ENCODE measurements around the gene CENATAC.
"Not testable (repeated sequence)": the region's sequence is repeated elsewhere in the genome, so short reads cannot be mapped to it uniquely, and the experiment has no call there.

CENATAC gene

DNA sequence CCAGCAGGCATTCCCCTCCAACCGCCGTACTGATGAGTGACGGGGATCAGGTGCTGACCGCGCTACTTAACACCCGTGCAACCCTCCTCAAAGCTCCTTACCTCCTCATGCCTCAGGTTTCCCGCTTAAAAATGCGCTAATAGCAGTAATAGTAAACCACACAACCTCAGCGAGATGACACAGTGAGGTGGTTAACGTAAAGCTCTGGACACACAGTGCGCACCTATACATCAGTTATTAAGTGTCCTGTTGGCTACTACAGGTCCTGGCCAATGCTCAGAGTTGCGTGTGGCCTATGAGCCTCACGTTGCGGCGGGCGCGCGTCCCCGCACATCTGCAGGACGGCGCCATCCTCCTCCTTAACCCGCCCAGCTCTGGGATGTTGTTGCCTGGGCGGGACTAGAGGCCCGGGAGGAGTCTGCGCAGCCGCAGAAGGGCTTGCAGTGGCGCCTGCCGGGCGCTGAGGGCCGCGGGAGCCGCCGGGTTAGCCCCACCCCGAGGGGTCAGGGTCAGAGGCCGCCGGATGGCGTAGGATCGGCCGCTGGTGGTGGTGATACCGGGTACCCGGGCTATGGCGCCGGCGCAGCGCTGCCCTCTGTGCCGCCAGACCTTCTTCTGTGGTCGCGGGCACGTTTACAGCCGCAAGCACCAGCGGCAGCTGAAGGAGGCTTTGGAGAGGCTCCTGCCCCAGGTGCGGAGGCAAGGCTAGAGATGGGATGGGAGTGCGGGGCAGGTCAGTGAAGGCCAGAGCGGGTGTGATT, at the start of gene CENATAC:
TSS of gene CENATAC (plus strand) at position 512 of the 761 bp plus-strand sequence. CDS start at position 572, 60 bp downstream.
- peak; percentile 97 for DNase-seq

DNA sequence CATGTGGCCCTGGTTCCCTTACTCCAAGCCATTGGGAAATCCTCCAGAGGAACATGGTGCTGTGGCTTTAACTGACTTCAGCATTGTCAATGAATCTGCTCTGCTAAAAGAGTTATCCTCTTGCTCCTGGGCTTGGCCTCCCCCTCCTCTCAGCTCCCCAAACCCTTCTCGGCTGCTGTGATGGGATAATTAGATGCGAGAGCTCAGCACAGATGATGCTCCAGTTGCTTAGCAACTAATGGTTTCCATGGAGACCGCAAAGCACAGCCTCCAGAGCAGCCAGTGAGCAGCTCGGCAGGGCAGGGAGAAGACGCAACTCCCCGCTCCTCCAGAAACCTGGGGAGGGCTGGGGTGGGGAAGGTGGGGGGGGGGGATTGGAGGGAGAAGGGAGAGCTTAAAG, 44.7 kb upstream of the CENATAC start:
- DNase-seq, result no peak

DNA sequence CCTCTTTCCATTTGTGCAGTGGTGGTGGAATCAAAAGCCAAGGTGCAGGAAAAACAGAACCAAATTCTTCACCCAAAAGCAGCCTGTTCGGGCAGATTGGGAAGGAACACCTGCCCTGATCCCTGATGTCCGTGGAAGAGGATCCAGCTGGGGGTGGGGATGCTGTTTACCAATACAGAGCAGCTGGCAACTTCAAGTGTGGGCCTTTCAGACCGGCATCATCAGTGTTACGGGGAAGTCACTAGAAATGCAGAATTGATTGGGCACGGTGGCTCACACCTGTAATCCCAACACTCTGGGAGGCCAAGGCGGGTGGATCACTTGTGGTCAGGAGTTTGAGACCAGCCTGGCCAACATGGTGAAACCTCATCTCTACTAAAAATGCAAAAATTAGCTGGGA, 44.0 kb upstream of the CENATAC start:
- DNase-seq, result not testable (repeated sequence)

GRCh38 chr11:118956094-118956846, 41.7 kb upstream of the CENATAC start, which contains the start of gene UPK2:
Gene UPK2, plus strand, starts transcription at chr11:118956298. Its CDS starts 53 bp downstream, at chr11:118956351.
- peak; percentile 86 for DNase-seq

- DNase-seq, result no peak
These were observed 41.0 kb upstream of the CENATAC start for GRCh38 chr11:118956847-118957469.

DNA sequence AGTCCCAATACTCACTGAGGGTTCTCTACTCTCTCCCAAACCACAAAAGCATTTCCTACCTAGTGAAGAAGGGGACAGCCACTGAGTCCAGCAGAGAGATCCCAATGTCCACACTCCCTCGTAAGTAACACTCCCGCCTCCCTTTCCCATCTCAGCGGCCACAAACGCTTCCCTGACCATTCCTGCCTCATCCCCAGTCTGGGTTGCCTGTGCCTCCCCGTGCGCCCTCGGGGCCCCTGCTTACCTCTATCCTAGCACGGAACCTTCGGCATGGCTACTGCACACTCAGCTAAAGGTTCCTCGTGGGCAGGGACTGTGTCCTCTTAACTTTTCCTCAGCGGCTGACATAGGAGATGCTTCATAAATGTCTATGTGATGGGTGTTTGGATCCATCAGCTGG, 40.4 kb upstream of the CENATAC start:
- DNase-seq, result no peak

GRCh38 chr11:118957968-118958367, 40.0 kb upstream of the CENATAC start:
- DNase-seq, result no peak

DNA sequence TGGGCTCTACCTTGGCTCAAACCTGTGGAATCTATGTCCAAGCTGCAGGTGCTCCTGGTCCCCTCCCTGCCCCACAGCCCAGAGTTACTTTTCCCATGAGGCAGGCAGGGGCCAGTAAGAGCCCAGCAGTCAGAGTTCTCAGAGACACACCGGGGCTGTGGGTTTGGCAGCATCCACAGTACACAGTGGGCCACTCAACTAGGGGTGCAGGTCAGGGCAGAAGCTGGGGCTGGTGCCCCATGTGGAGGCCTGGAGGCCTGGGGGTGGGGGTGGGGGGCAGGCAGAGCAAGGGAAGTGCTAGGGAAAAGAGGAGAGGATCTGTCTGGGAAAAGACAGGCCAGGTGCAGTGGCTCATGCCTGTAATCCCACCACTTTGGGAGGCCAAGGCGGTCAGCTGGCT, 39.4 kb upstream of the CENATAC start:
- DNase-seq, result no peak

DNA sequence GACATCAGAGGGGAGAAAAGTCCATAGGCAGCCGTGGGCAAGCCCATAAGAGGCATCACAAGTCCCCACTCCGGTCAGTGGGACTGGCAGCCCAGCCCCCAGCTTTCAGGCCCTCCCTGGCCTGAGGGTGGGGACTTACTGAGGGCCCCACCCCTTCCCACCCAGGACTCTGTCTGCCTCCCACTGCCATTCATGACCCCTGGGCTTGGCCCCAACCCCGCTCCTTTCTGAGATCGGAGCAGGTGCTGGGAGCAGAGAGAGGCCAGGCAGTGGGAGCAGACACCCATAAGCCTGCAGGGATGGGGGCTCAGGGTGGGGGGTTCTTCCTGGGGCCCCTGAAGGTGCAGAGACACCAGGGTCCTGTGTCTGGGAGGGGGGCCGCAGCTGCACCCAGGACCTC, 36.7 kb upstream of the CENATAC start:
- no peak for DNase-seq

DNA sequence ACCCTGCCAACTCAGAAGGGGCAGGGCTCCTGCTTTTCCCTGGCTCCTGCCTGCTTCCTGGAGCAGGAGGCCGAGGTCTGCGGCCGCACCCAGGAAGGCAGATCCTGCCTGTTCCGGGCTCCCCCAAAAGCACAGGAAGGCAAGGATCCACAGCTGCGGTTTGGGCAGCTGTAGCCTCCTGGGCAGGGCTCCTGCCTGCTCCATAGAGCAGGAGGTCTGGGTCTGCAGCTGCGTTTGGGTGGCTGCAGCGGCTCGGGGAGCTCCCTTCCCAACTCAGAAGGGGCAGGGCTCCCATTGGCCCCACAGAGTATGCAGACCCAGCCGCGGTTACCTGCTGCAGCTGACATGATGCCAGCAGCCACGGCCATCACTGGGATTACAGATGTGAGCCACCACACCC, 36.3 kb upstream of the CENATAC start:
- no peak for DNase-seq

DNA sequence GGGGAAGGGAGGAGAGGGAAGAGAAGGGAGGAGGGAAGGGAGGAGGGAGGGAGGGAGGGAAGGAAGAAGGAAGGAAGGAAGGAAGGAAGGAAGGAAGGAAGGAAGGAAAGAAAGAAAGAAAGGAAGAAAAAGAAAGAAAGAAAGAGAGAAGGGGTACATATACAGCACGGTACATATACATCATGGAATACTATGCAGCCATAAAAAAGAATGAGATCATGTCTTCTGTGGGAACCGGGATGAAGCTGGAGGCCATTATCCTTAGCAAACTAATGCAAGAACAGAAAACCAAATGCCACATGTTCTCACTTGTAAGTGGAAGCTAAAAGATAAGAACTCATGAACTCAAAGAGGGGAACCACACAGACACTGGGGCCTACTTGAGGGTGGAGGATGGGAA, 28.4 kb upstream of the CENATAC start:
- DNase-seq, result not testable (repeated sequence)

DNA sequence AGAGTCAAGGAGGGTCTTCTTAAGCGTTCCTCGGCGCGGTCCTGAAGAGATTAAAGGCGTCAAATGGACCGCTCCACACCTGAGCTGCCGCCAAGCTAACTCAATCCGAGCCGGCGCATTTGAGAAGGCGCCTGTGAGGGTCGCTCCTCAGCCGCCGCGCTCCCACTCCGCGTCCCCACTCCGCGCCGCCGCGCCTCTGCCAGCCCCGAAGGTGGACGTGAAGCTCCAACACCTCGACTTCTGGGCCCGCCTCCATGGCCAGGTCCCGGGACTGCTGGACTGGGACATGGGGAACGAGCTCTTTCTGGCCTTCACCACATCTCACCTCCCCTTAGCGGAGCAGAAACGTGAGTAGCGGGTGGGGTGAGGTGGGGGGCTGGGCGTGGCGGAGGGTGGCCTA, 26.3 kb upstream of the CENATAC start, which contains the start of gene FOXR1:
TSS of gene FOXR1 (plus strand) at position 116 of the 400 bp plus-strand sequence. CDS start at position 287, 171 bp downstream.
- no peak for DNase-seq

DNA sequence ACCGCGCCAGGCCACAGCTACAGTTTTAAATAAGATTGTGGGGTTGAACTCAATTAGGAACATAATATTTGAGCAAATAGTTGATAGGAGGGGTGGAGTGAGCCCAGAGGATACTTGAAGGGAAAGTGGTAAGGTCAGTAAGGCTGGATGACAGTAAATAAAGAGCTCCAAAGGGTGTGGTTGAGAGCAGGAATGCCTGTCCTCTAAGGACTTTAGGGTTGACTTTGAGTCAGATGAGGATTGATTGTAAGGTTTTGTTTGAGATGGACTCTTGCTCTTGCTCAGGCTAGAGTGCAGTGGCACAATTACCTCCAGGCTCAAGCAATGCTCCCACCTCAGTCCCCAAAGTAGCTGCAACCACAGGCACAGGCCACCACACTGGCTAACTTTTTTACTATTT, 24.0 kb upstream of the CENATAC start:
- no peak for DNase-seq

DNA sequence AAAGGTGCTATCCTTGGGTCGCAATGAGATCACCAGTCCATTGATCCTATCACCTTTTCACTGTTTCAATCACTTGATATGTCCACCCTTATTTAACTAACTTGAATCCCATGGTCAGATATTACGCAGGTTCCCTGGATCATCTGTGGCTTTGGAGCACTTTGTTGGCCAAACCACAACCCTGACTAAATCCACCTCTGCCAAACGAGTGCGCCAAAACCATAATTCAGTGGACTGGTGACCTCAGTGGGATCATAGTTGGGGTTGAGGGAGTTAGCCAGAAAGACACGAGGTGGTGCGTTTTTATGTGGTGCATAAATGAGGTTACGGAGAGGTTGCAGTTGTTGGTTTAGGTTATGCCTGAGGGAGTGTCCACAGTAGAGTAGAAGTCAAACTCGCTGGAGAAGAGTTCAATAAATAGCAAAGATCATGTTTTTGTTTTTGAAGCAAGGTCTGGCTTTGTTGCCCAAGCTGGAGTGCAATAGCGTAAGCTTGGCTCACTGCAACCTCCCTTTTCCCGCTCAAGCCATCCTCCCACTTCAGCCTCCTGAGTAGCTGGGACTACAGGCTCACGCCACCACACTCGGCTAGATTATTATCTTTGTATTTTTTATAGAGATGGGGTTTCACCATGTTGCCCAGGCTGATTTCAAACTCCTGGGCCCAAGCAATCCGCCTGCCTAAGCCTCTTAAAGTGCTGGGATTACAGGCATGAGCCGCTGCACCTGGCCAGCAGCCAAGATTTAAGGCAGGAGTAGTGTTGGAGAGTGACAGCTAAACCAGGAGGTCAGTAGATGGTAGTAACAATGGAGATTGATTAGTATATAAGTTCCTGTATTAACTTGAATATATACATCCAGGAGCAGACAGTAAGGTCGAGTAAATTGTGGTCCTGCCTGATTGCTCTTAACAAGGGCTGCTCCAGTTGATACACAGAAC, 21.9 kb upstream of the CENATAC start:
- DNase-seq, result no peak

DNA sequence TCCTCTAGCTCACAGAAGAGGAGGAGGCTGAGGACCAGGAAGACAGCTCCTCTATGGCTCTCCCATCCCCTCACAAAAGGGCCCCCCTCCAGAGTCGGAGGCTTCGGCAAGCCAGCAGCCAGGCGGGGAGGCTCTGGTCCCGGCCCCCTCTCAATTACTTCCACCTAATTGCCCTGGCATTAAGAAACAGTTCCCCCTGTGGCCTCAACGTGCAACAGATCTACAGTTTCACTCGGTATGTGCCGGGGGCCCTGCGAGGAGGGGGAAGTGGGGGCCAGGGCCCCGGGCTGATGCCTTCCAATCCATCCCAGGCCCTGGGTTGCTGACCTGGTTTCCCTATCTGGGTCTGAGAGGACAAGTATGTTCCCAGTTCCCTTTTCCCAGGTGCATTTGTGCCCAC, 18.5 kb upstream of the CENATAC start:
- no peak for DNase-seq

- no peak for DNase-seq
These were observed 17.6 kb upstream of the CENATAC start for GRCh38 chr11:118980191-118980881.

- DNase-seq, result not testable (repeated sequence)
These were observed 13.6 kb upstream of the CENATAC start for GRCh38 chr11:118984337-118984736.

- DNase-seq, result no peak
These were observed 13.1 kb upstream of the CENATAC start for GRCh38 chr11:118984825-118985224.

DNA sequence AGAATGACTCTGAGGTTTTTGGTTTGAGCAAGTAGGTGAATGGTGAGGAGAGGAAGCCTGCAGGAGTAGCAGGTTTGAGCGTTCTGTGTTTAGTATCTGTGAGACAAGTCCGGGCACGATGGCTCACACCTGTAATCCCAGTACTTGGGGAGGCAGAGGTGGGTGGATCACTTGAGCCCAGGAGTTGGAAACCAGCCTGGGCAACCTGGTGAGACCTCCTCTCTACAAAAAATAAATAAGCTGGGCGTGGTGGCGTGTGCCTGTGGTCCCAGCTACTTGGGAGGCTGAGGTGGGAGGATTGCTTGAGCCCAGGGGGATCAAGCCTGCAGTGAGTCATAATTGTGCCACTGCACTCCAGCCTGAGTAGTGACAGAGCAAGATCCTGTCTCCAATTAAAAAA, 9.7 kb upstream of the CENATAC start:
- no peak for DNase-seq

DNA sequence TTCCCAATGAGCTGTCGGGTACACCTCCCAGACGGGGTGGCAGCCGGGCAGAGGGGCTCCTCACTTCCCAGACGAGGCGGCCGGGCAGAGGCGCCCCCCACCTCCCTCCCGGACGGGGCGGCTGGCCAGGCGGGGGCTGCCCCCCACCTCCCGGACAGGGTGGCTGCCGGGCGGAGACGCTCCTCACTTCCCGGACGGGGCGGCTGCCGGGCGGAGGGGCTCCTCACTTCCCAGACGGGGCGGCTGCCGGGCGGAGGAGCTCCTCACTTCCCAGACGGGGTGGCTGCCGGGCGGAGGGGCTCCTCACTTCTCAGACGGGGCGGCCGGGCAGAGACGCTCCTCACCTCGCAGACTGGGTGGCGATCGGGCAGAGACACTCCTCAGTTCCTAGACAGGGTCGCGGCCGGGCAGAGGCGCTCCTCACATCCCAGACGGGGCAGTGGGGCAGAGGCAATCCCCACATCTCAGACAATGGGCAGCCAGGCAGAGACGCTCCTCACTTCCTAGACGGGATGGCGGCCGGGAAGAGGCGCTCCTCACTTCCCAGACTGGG, 6.4 kb upstream of the CENATAC start:
- DNase-seq, result not testable (repeated sequence)

DNA sequence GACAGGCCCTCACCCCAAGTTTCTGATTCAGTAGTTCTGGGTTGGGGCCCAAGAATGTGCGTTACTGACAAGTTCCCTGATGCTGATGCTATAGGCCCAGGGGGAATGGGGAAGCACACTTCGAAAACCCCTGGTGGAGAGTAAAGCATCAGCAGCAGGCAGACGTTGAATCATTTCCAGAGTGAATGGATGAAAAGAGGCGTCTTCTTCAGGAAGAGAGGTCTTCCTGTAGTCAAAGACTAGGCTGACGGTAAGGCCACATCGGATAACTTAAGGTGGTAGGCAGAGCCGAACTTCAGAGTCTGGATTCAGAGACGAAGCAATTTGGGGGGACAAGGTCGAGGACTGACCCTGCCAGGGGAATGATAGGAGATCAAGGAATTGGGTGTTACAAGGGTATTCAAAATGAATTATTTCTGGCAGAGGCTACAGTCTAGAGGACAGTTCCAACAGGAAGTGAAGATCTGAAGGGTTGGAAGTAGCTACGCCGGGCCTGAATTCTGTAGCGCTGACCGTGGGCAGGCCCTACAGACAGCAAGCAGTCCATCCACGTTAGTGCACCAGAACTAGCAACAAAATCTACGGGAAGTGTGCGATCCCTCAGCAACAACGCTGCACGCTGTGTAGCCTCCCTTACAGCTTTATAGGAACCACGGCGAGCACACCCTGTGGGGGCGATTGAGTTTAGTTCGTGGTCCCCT, 862 bp upstream of the CENATAC start:
- peak; percentile 76 for DNase-seq

Measured in activated CD4-positive, alpha-beta T cell treated with anti-CD3 and anti-CD28 coated beads, Interleukin-2, amount 50 U/mL, for 16 hours (primary cell).